CD4-positive, alpha-beta T cell treated with Interleukin-15 for 1 hour (primary cell): ENCODE measurements around the gene TRAP1.

ENCODE experiments used
- DNase-seq: peaks from one replicate; pipeline ENCODE4 v3.0.0-alpha.2; 2020

The TRAP1 gene

GRCh38 chr16:3706253-3707012 lies 10.9 kb downstream of the TRAP1 start:
- DNase-seq, result no peak

GRCh38 chr16:3702082-3702481 lies 15.2 kb downstream of the TRAP1 start:
- DNase-seq, result no peak

- no peak for DNase-seq
Observed at GRCh38 chr16:3701531-3701930, 15.8 kb downstream of the TRAP1 start.

- DNase-seq, result no peak
Observed at GRCh38 chr16:3698941-3699340, 18.4 kb downstream of the TRAP1 start.

GRCh38 chr16:3696425-3697218 lies 20.7 kb downstream of the TRAP1 start:
- DNase-seq, result no peak

GRCh38 chr16:3695610-3696369 lies 21.5 kb downstream of the TRAP1 start:
- DNase-seq, result no peak

- DNase-seq, result no peak
Observed at GRCh38 chr16:3694051-3694450, 23.3 kb downstream of the TRAP1 start.

GRCh38 chr16:3691761-3692160 lies 25.6 kb downstream of the TRAP1 start:
- DNase-seq, result no peak

GRCh38 chr16:3690980-3691720 lies 26.2 kb downstream of the TRAP1 start:
- no peak for DNase-seq

- peak; percentile 84 for DNase-seq
Observed at GRCh38 chr16:3690470-3690928, 26.8 kb downstream of the TRAP1 start.

GRCh38 chr16:3689731-3690130 lies 27.6 kb downstream of the TRAP1 start:
- DNase-seq, result no peak

- DNase-seq, result no peak
Observed at GRCh38 chr16:3687792-3688191, 29.5 kb downstream of the TRAP1 start.

GRCh38 chr16:3687021-3687420 lies 30.3 kb downstream of the TRAP1 start:
- DNase-seq, result no peak

GRCh38 chr16:3681206-3681605 lies 36.1 kb downstream of the TRAP1 start:
- DNase-seq, result no peak

- no peak for DNase-seq
Observed at GRCh38 chr16:3677994-3678393, 39.3 kb downstream of the TRAP1 start.

- no peak for DNase-seq
Observed at GRCh38 chr16:3675601-3676130, 41.7 kb downstream of the TRAP1 start.

GRCh38 chr16:3674513-3675295 lies 42.6 kb downstream of the TRAP1 start:
- DNase-seq, result no peak

GRCh38 chr16:3673676-3674377 lies 43.5 kb downstream of the TRAP1 start:
- DNase-seq, result no peak

GRCh38 chr16:3673201-3673600 lies 44.1 kb downstream of the TRAP1 start:
- DNase-seq, result no peak

- DNase-seq, result no peak
Observed at GRCh38 chr16:3672571-3673041, 44.7 kb downstream of the TRAP1 start.

- DNase-seq, result no peak
Observed at GRCh38 chr16:3671424-3671823, 45.9 kb downstream of the TRAP1 start.
